ENCODE measurements around the gene USP4. TPM values are rescaled to one million over a fixed set of nuclear protein-coding genes. Genes with fewer than 3 reads are reported as not detected.

USP4 gene
- total RNA-seq, 1 donor from 2014 or later: 55.1 TPM

DNA sequence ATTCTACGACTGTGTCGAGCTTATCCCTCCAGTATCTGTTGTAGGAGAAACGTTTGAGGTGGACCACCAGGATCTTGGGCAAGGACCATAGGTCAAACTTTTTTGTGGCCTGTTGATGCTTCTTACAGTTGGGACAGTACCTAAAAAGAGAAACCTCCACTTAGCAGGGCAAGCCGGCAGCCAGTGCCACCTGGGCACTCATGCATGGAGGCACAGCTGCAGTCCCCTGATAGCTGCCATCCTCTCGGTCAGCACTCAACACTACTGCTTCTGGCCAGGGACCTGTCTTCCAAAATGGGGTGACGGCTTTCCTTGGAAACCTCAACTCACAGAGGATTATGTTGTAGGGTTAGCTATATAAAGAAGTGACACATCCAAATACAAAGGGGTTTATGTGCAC is 55.9 kb downstream of the USP4 start:
- Mint-ChIP-seq H3K27me3 (no peaks in the 10 kb centered on the region), H3K9me3 (ENCODE audit: low read depth) (no peaks in the 10 kb centered on the region), H3K4me1 (ENCODE audit: low read depth) (no peaks in the 10 kb centered on the region), H3K4me3 (ENCODE audit: low read depth) (no peak overlapping the region), H3K27ac (no peak overlapping the region), H3K36me3 (ENCODE audit: insufficient read depth) (peaks cover 27% of the 10 kb centered on the region)
- TF ChIP-seq, protein P1, sequence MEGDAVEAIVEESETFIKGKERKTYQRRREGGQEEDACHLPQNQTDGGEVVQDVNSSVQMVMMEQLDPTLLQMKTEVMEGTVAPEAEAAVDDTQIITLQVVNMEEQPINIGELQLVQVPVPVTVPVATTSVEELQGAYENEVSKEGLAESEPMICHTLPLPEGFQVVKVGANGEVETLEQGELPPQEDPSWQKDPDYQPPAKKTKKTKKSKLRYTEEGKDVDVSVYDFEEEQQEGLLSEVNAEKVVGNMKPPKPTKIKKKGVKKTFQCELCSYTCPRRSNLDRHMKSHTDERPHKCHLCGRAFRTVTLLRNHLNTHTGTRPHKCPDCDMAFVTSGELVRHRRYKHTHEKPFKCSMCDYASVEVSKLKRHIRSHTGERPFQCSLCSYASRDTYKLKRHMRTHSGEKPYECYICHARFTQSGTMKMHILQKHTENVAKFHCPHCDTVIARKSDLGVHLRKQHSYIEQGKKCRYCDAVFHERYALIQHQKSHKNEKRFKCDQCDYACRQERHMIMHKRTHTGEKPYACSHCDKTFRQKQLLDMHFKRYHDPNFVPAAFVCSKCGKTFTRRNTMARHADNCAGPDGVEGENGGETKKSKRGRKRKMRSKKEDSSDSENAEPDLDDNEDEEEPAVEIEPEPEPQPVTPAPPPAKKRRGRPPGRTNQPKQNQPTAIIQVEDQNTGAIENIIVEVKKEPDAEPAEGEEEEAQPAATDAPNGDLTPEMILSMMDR (IDR thresholded peaks at IDR 0.05; ENCODE audit: unreplicated experiment): no peak
- no peak for DNase-seq (ENCODE audit: low spot score, unreplicated experiment)

DNA sequence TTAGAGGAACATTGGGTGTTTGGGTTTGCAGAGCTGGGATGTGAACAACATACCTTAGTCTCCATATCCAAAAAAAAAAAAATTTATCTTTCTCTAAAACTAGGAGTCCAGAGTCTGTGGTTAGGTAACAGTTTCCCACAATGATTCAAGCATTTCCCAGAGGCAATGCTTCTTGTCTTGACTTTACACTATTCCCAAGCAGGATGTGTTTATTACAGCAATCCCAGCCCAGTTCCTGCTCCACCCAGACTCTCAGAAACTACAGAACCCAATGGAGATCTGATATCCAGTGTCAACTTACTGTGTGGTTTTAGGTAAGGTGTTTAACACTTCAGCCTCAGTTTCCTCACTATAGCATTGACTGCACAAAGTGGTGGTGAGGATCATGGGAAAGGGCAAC is 60.5 kb downstream of the USP4 start:
- no peak overlapping the region for H3K27ac Mint-ChIP-seq
- H3K36me3 Mint-ChIP-seq (ENCODE audit: insufficient read depth): peaks cover 29% of the 10 kb centered on the region
- no peak for DNase-seq (ENCODE audit: low spot score, unreplicated experiment)
- no peaks in the 10 kb centered on the region for H3K27me3 Mint-ChIP-seq
- H3K4me1 Mint-ChIP-seq (ENCODE audit: low read depth): no peaks in the 10 kb centered on the region
- H3K9me3 Mint-ChIP-seq (ENCODE audit: low read depth): no peaks in the 10 kb centered on the region
- TF ChIP-seq, protein P1 (IDR thresholded peaks at IDR 0.05; ENCODE audit: unreplicated experiment): no peak
- no peak overlapping the region for H3K4me3 Mint-ChIP-seq (ENCODE audit: low read depth)

DNA sequence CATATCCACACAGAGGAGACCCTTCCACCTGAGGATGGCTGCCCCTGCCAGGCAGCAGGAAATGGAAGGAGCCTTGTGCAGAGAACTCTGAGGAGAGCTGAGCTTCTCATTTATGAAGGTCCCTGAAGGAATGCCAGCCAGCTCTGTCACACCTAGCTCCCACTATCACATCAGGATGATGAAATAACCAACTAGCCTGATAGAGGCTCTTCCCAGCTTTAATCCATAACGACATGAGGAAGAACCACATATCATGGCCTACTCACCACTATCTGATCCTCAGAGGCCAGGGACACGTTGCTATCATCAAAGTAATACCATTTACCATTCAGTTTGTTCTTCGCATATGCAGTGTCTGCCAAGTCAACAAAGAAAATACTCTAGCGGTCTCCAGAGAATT is 61.3 kb downstream of the USP4 start:
- DNase-seq (ENCODE audit: low spot score, unreplicated experiment): no peak
- no peaks in the 10 kb centered on the region for H3K9me3 Mint-ChIP-seq (ENCODE audit: low read depth)
- no peak overlapping the region for H3K27ac Mint-ChIP-seq
- H3K36me3 Mint-ChIP-seq (ENCODE audit: insufficient read depth): peaks cover 22% of the 10 kb centered on the region
- H3K4me1 Mint-ChIP-seq (ENCODE audit: low read depth): no peaks in the 10 kb centered on the region
- H3K27me3 Mint-ChIP-seq: no peaks in the 10 kb centered on the region
- TF ChIP-seq, protein P1 (IDR thresholded peaks at IDR 0.05; ENCODE audit: unreplicated experiment): no peak
- H3K4me3 Mint-ChIP-seq (ENCODE audit: low read depth): no peak overlapping the region

DNA sequence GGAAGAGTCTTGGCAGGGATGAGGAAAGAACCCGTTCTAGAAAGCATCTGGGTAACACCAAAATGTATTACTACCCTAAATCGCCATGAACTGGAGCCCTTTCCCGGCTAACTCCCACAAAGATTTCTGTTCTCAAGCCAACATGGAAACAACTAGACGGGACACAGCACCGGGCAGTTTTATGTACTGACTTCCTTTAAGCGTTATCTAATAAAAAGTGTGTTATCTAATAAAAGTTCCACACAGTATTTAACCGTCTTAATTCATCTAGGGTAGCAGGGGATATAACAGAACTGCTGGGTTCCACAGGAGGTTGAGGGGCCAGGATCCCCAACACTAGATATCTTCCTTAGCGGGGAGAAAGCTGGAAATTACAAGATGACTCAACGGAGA is 62.5 kb downstream of the USP4 start:
- Mint-ChIP-seq H3K36me3 (ENCODE audit: insufficient read depth) (peaks cover 20% of the 10 kb centered on the region), H3K4me1 (ENCODE audit: low read depth) (no peaks in the 10 kb centered on the region), H3K27ac (no peak overlapping the region), H3K4me3 (ENCODE audit: low read depth) (peak overlapping the region; percentile 64), H3K9me3 (ENCODE audit: low read depth) (no peaks in the 10 kb centered on the region), H3K27me3 (no peaks in the 10 kb centered on the region)
- TF ChIP-seq, protein P1 (IDR thresholded peaks at IDR 0.05; ENCODE audit: unreplicated experiment): no peak
- no peak for DNase-seq (ENCODE audit: low spot score, unreplicated experiment)

DNA sequence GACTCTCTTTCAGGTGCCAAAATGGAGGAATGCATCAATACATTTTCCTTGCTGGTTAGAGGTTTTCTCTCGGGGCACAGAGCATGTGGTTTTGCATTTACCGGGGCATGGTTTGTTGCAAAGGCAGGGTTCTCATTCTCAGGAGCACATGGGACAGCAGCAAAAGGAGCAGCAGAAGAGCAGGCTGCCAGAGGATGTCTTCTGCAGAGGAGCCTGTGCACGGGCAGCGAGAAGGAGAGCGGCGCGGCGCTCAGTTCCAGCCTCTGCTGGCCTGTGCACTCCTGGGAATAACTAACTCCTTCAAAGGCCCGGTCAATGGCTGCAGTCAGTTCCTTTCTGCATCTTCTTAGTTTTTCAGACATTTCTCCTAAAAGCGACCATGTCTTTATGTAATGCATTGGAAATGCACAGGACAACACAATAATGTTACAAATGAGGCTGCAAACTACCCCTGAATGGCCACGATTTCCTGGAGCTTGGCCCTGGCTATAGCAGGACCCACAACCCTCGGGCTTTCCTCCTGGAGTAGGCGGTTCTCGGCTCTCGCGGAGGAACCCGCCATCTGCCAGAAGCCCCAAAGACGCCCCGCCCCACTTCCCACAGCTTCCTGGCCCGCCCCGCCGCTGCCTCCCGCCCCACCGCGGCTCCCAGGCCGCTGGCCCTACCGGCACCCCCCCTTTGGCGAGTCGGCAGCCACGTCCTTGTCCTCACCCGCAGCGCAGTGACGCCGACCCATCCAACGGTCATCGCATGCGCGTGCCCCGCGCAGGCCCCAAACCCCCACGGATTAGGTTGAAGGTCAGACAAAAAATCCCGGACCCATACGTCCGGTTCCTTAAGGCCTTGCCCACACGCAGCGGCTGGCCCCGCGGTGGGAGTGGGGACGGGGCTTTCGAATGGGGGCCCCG is 63.1 kb downstream of the USP4 start, which contains the start of gene C3orf62:
C3orf62 (minus strand) TSS at position 758 of the 908 bp plus-strand sequence; CDS start at position 398, 360 bp downstream.
- Mint-ChIP-seq H3K27ac (peak within 1 kb of the TSS; percentile 77), H3K9me3 (ENCODE audit: low read depth) (no peaks in the 10 kb centered on the region), H3K27me3 (no peaks in the 10 kb centered on the region), H3K36me3 (ENCODE audit: insufficient read depth) (peaks cover 20% of the 10 kb centered on the region), H3K4me3 (ENCODE audit: low read depth) (peak within 1 kb of the TSS; percentile 64), H3K4me1 (ENCODE audit: low read depth) (no peaks in the 10 kb centered on the region)
- peak; percentile 12 for DNase-seq (ENCODE audit: low spot score, unreplicated experiment)
- TF ChIP-seq, protein P1 (IDR thresholded peaks at IDR 0.05; ENCODE audit: unreplicated experiment): no peak

Measured in progenitor cell of endocrine pancreas (in vitro differentiated cells).